Measurements from ENCODE around the gene KCNQ1OT1.

The KCNQ1OT1 gene

DNA sequence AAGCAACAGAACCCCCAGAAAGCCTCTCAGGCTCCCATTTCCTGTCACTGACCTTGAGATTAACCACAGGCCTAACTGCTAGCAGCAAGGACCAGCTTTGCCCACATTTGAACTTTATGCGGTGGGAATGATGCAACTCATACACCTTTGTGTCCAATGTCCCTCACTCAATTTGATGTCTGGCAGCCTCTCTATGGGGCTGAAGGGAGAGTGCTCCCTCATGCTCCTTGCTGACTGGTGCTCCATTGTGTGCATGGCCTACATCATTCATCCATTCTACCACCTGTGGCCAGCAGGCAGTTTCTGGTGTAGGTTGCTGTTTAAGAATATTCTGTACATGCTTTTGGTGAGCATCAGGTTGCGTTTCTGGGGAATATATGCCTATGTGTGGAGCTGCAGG lies 31.9 kb downstream of the KCNQ1OT1 start:
- Histone ChIP-seq H3K4me3 (ENCODE audit: low read length) (no peak overlapping the region), H3K27ac (ENCODE audit: low read length) (no peak overlapping the region), H3K4me1 (ENCODE audit: low read length) (no peaks in the 10 kb centered on the region), H3K4me2 (ENCODE audit: low read length) (no peak overlapping the region), H4K20me1 (ENCODE audit: insufficient read depth, low read length) (peaks cover 23% of the 10 kb centered on the region), H3K9me3 (ENCODE audit: insufficient read depth, low read length) (no peaks in the 10 kb centered on the region), H2AFZ (ENCODE audit: low read depth, low read length) (no peak overlapping the region), H3K79me2 (ENCODE audit: low read length) (peaks cover 9% of the 10 kb centered on the region; the same call in 1 of the 2 replicates), H3K27me3 (ENCODE audit: low read depth, low read length) (no peaks in the 10 kb centered on the region), H3K36me3 (replicated peaks; ENCODE audit: low read depth, low read length) (peaks cover 12% of the 10 kb centered on the region), H3K9ac (ENCODE audit: low read length) (no peak overlapping the region)
- TF ChIP-seq CTCF (IDR thresholded peaks at IDR 0.05; ENCODE audit: low read depth, low read length): no peak
- TF ChIP-seq EZH2phosphoT487 (IDR thresholded peaks at IDR 0.05; ENCODE audit: low read depth): no peak

DNA sequence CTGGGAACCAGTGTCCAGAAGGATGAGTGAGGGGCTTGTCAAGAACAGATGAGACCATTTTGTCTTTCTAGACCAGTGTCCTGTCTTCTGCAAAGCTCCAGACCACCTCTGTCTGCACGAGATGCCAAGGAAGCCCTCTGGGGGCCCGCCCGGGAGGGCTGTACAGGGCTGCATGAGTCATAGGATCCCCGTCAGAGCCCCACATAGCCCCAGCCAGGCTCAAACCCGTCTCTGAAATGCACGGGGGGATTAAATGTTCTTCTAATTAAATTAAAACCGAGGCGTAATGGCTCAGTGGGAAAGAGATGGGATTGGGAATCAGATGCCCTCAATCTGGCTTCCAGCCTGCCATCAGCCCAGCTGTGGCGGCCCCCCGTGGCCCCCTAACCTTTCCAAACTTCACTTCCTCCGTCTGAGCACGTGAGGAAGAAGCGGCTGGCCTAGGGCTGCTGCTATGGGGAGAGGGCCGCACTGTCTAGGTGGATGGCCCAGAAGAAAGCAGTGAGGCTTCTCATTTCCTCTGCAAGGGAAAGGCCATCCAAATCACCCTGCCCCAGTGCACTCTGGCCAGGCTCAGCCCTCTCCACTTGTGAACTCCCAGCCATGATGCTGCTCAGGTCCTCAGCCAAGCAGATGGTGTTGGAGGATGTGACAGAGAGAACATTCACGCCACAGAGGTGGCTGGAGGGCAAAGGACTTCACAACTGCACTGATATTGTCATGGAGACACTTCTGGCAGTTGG lies 32.8 kb downstream of the KCNQ1OT1 start:
- H3K4me3 ChIP-seq (ENCODE audit: low read length): no peak overlapping the region
- no peak overlapping the region for H3K9ac ChIP-seq (ENCODE audit: low read length)
- no peaks in the 10 kb centered on the region for H3K27me3 ChIP-seq (ENCODE audit: low read depth, low read length)
- peaks cover 15% of the 10 kb centered on the region for H3K36me3 ChIP-seq (replicated peaks; ENCODE audit: low read depth, low read length)
- H3K27ac ChIP-seq (ENCODE audit: low read length): no peak overlapping the region
- H2AFZ ChIP-seq (ENCODE audit: low read depth, low read length): no peak overlapping the region
- no peaks in the 10 kb centered on the region for H3K9me3 ChIP-seq (ENCODE audit: insufficient read depth, low read length)
- H3K4me2 ChIP-seq (ENCODE audit: low read length): no peak overlapping the region
- H3K4me1 ChIP-seq (ENCODE audit: low read length): no peaks in the 10 kb centered on the region
- H4K20me1 ChIP-seq (ENCODE audit: insufficient read depth, low read length): peaks cover 17% of the 10 kb centered on the region
- H3K79me2 ChIP-seq (ENCODE audit: low read length): no peaks in the 10 kb centered on the region
- TF ChIP-seq CTCF (IDR thresholded peaks at IDR 0.05; ENCODE audit: low read depth, low read length): no peak
- TF ChIP-seq EZH2phosphoT487 (IDR thresholded peaks at IDR 0.05; ENCODE audit: low read depth): no peak

DNA sequence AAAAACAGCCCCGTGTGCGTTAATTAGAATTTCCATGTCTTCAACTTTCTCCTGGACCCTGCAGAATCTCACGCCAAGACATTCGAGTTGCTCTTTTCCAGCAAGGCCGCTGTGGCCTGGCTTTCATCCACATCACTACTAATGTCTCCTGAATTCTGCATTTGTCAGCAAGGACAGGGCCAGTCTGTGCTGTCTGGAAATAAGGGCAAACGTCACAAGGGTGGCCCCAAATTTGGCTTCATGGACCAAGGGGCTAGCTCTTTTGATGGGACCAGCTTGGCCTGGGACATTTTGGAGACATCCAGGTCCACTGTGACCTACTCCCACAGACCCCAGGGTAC lies 33.4 kb downstream of the KCNQ1OT1 start:
- H3K9me3 ChIP-seq (ENCODE audit: insufficient read depth, low read length): no peaks in the 10 kb centered on the region
- TF ChIP-seq CTCF (IDR thresholded peaks at IDR 0.05; ENCODE audit: low read depth, low read length): no peak
- no peak for TF ChIP-seq EZH2phosphoT487 (IDR thresholded peaks at IDR 0.05; ENCODE audit: low read depth)
- H3K9ac ChIP-seq (ENCODE audit: low read length): no peak overlapping the region
- no peaks in the 10 kb centered on the region for H3K4me1 ChIP-seq (ENCODE audit: low read length)
- H3K79me2 ChIP-seq (ENCODE audit: low read length): no peaks in the 10 kb centered on the region
- no peak overlapping the region for H3K27ac ChIP-seq (ENCODE audit: low read length)
- peaks cover 13% of the 10 kb centered on the region for H4K20me1 ChIP-seq (ENCODE audit: insufficient read depth, low read length)
- H3K4me2 ChIP-seq (ENCODE audit: low read length): no peak overlapping the region
- H3K4me3 ChIP-seq (ENCODE audit: low read length): no peak overlapping the region
- H2AFZ ChIP-seq (ENCODE audit: low read depth, low read length): no peak overlapping the region
- H3K27me3 ChIP-seq (ENCODE audit: low read depth, low read length): no peaks in the 10 kb centered on the region
- peaks cover 15% of the 10 kb centered on the region for H3K36me3 ChIP-seq (replicated peaks; ENCODE audit: low read depth, low read length)

- no peaks in the 10 kb centered on the region for H3K79me2 ChIP-seq (ENCODE audit: low read length)
- no peak overlapping the region for H3K4me2 ChIP-seq (ENCODE audit: low read length)
- no peak overlapping the region for H3K9ac ChIP-seq (ENCODE audit: low read length)
- no peak overlapping the region for H3K27ac ChIP-seq (ENCODE audit: low read length)
- no peak for TF ChIP-seq EZH2phosphoT487 (IDR thresholded peaks at IDR 0.05; ENCODE audit: low read depth)
- no peak for TF ChIP-seq CTCF (IDR thresholded peaks at IDR 0.05; ENCODE audit: low read depth, low read length)
- no peaks in the 10 kb centered on the region for H3K4me1 ChIP-seq (ENCODE audit: low read length)
- H4K20me1 ChIP-seq (ENCODE audit: insufficient read depth, low read length): peaks cover 9% of the 10 kb centered on the region
- H3K9me3 ChIP-seq (ENCODE audit: insufficient read depth, low read length): no peaks in the 10 kb centered on the region
- H2AFZ ChIP-seq (ENCODE audit: low read depth, low read length): no peak overlapping the region
- H3K27me3 ChIP-seq (ENCODE audit: low read depth, low read length): no peaks in the 10 kb centered on the region
- peaks cover 15% of the 10 kb centered on the region for H3K36me3 ChIP-seq (replicated peaks; ENCODE audit: low read depth, low read length)
- no peak overlapping the region for H3K4me3 ChIP-seq (ENCODE audit: low read length)
These were observed 34.0 kb downstream of the KCNQ1OT1 start for GRCh38 chr11:2665526-2666400.

Data from OCI-LY3 (cell line).